ENCODE results near the gene COLQ.

COLQ gene

GRCh38 chr3:15456321-15456720 is 65.2 kb downstream of the COLQ start:
- no peak for DNase-seq (ENCODE audit: low read depth in 2 of 2)

- DNase-seq (ENCODE audit: low read depth in 2 of 2) = no peak
These were observed 65.8 kb downstream of the COLQ start for GRCh38 chr3:15455756-15456155.

GRCh38 chr3:15454965-15455364 is 66.5 kb downstream of the COLQ start:
- DNase-seq (ENCODE audit: low read depth in 2 of 2) = no peak

GRCh38 chr3:15453991-15454625 is 67.4 kb downstream of the COLQ start:
- no peak for DNase-seq (ENCODE audit: low read depth in 2 of 2)

- no peak for DNase-seq (ENCODE audit: low read depth in 2 of 2)
These were observed 68.0 kb downstream of the COLQ start for GRCh38 chr3:15453501-15453900.

- no peak for DNase-seq (ENCODE audit: low read depth in 2 of 2)
These were observed 68.5 kb downstream of the COLQ start for GRCh38 chr3:15452961-15453360.

GRCh38 chr3:15452156-15452555 is 69.3 kb downstream of the COLQ start:
- DNase-seq (ENCODE audit: low read depth in 2 of 2) = no peak

- no peak for DNase-seq (ENCODE audit: low read depth in 2 of 2)
These were observed 70.0 kb downstream of the COLQ start for GRCh38 chr3:15451216-15452113.

GRCh38 chr3:15450438-15451215 is 70.9 kb downstream of the COLQ start:
- DNase-seq (ENCODE audit: low read depth in 2 of 2) = no peak

- no peak for DNase-seq (ENCODE audit: low read depth in 2 of 2)
These were observed 71.8 kb downstream of the COLQ start for GRCh38 chr3:15449489-15450224.

GRCh38 chr3:15443826-15444524 is 77.5 kb downstream of the COLQ start:
- no peak for DNase-seq (ENCODE audit: low read depth in 2 of 2)

GRCh38 chr3:15440891-15441290 is 80.6 kb downstream of the COLQ start:
- no peak for DNase-seq (ENCODE audit: low read depth in 2 of 2)

GRCh38 chr3:15439476-15439875 is 82.0 kb downstream of the COLQ start:
- DNase-seq (ENCODE audit: low read depth in 2 of 2) = no peak

GRCh38 chr3:15438983-15439382 is 82.5 kb downstream of the COLQ start:
- no peak for DNase-seq (ENCODE audit: low read depth in 2 of 2)

- DNase-seq (ENCODE audit: low read depth in 2 of 2) = no peak
These were observed 85.3 kb downstream of the COLQ start for GRCh38 chr3:15436246-15436645.

GRCh38 chr3:15434756-15435155 is 86.8 kb downstream of the COLQ start:
- no peak for DNase-seq (ENCODE audit: low read depth in 2 of 2)

- DNase-seq (ENCODE audit: low read depth in 2 of 2) = no peak
These were observed 88.0 kb downstream of the COLQ start for GRCh38 chr3:15433531-15433930.

- no peak for DNase-seq (ENCODE audit: low read depth in 2 of 2)
These were observed 90.2 kb downstream of the COLQ start for GRCh38 chr3:15431256-15431837.

GRCh38 chr3:15430624-15431023 is 90.9 kb downstream of the COLQ start:
- no peak for DNase-seq (ENCODE audit: low read depth in 2 of 2)

GRCh38 chr3:15429080-15429479 is 92.4 kb downstream of the COLQ start:
- DNase-seq (ENCODE audit: low read depth in 2 of 2) = no peak

- DNase-seq (ENCODE audit: low read depth in 2 of 2) = no peak
These were observed 93.0 kb downstream of the COLQ start for GRCh38 chr3:15428539-15428938.
